Measurements from ENCODE around the gene PDLIM5.
"Not testable (repeated sequence)": the region's sequence is repeated elsewhere in the genome, so short reads cannot be mapped to it uniquely, and the experiment has no call there.

The PDLIM5 gene

DNA sequence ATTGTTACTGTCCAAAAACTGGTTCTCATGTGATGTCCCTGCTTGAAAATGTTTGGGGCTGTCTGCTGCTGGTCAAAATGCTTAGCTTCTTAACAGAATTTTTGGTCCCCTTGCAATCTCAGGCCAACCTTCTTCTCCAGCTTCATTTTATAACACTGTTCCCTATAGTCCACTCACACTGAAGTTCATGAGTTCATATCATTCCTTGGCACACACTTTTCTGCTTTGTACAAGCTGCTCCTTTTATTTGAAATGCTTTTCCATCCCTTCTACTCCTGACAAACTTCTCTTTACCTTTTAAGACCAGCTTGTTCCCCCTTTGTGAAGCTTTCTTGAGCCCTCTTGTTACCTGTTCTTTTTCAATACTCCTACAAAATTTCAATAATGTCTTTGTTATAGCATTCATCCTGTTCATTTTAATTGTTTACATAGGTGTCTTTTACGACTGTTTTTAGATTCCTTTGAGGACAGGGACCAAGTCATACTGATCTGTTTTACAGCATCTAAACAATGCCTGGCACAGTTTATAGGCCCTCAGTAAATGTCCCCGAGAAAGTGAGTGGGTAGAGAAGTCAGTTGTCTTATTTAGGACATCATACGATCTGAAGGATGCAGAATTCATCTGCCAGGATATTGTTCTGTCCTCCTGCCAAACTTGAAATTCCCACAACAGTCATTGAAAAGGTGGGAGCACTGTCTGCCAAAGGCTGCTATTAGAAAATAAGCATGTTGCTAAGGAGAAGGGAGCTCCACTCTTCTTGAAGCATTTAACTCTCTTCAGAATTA, 171.6 kb downstream of the PDLIM5 start:
- no peak overlapping the region for H3K4me3 ChIP-seq
- no peaks in the 10 kb centered on the region for H3K9me3 ChIP-seq (replicated peaks in 1 of 11)
- peaks cover 0 to 43% (median 0%) of the 10 kb centered on the region in 11 experiments; a peak in 4 of 22 replicates for H3K36me3 ChIP-seq
- H3K27ac ChIP-seq: no peak overlapping the region
- TF ChIP-seq Cebpa-rat (IDR thresholded peaks at IDR 0.05): no peak
- peaks cover 0 to 12% (median 0%) of the 10 kb centered on the region in 11 experiments; a peak in 2 of 22 replicates for H4K20me1 ChIP-seq
- H3K4me2 ChIP-seq: no peak overlapping the region
- H3K9ac ChIP-seq: no peak overlapping the region
- no peaks in the 10 kb centered on the region for H3K27me3 ChIP-seq
- H3K4me1 ChIP-seq: no peaks in the 10 kb centered on the region

DNA sequence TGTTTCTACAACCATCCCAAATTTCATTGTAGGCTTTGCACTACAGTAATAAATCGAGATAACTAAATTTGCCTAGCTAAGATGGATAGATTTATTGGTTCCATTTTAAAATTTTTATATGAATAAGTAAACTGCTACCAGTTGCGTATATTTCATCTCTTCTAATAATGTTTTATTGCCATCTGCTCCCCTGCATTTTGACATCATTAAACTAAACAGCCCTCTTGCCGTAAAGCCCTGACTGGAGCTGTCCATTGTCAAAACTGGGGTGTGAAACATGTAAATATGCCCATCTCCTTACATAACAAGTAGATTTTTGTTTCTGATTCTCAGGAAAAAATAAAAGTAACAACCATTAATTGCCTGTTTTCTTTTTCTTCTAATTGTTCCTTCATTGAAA, 175.2 kb downstream of the PDLIM5 start:
- no peak for TF ChIP-seq Cebpa-rat (IDR thresholded peaks at IDR 0.05)
- Histone ChIP-seq H3K9ac (no peak overlapping the region), H3K4me2 (no peak overlapping the region), H4K20me1 (peaks cover 0 to 20% (median 0%) of the 10 kb centered on the region in 11 experiments; a peak in 2 of 22 replicates), H3K36me3 (peaks cover 0 to 42% (median 0%) of the 10 kb centered on the region in 11 experiments; a peak in 4 of 22 replicates), H3K4me3 (no peak overlapping the region), H3K4me1 (no peaks in the 10 kb centered on the region), H3K27me3 (no peaks in the 10 kb centered on the region), H3K27ac (no peak overlapping the region), H3K9me3 (replicated peaks in 1 of 11) (no peaks in the 10 kb centered on the region)

DNA sequence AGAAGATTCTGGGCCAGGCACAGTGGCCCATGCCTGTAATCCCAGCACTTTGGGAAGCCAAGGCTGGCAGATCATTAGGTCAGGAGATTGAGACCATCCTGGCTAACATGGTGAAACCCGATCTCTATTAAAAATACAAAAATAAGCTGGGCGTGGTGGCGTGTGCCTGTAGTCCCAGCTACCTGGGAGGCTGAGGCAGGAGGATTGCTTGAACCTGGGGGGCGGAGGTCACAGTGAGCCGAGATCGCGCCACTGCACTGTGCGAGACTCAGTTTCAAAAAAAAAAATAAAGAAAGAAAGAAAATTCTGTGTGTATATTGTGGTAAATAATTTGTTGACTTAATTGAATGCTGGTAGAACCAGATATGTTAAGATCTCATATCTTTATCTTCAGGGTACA, 177.3 kb downstream of the PDLIM5 start:
- H3K27ac ChIP-seq, H3K4me3 ChIP-seq, H3K4me2 ChIP-seq: not testable (repeated sequence)

DNA sequence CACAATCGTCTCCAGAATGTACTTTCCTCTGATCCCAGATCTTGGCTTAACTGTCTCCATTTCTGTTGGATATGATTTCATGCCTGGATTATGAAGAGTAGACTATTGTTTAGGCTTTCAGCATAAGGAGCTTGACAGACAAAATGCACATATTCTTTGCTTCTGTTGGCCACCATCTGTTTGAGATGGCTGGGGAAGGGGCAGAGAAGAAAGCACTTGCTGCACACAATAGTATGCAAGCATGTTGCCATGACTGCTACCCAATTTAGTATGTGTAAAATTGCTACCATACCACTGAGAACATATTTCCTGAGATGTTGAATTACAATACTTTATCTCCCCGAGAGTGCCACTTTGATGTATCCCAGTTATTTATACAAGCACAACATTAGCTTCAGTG, 178.1 kb downstream of the PDLIM5 start:
- no peak for TF ChIP-seq Cebpa-rat (IDR thresholded peaks at IDR 0.05)
- H3K4me2 ChIP-seq: no peak overlapping the region
- peaks cover 0 to 26% (median 0%) of the 10 kb centered on the region in 11 experiments; a peak in 2 of 22 replicates for H4K20me1 ChIP-seq
- H3K36me3 ChIP-seq: peaks cover 0 to 36% (median 0%) of the 10 kb centered on the region in 11 experiments; a peak in 4 of 22 replicates
- H3K4me3 ChIP-seq: no peak overlapping the region
- H3K9ac ChIP-seq: no peak overlapping the region
- no peaks in the 10 kb centered on the region for H3K4me1 ChIP-seq
- no peaks in the 10 kb centered on the region for H3K9me3 ChIP-seq (replicated peaks in 1 of 11)
- no peak overlapping the region for H3K27ac ChIP-seq
- no peaks in the 10 kb centered on the region for H3K27me3 ChIP-seq

More for the DNA sequence above, 177.3 kb downstream of the PDLIM5 start:
- Histone ChIP-seq H3K36me3 (peaks cover 0 to 42% (median 0%) of the 10 kb centered on the region in 11 experiments; a peak in 4 of 22 replicates), H4K20me1 (peaks cover 0 to 26% (median 0%) of the 10 kb centered on the region in 11 experiments; a peak in 2 of 22 replicates)
- not testable (repeated sequence) for H3K27me3 ChIP-seq; H3K9ac ChIP-seq; H3K4me1 ChIP-seq; H3K9me3 ChIP-seq (replicated peaks in 1 of 11)

DNA sequence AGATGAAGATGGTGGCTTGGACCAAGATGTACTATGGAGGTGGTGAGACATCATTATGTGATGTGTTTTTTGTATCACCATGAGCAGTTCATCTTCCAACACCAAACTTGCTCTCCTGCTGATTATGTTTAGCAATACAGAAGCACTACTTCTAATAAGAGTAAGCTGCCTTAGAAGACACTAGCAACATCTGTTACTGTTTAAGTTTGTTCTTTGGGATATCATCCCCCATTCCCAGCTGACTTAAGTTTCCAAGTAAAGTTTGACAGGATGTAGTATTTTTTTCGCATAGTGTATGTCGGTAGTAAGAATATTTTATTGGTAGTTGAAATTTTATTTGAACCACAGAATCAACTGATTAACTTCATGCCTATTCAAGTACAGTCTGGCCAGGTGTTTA, 182.5 kb downstream of the PDLIM5 start:
- H3K4me2 ChIP-seq: no peak overlapping the region
- H3K27ac ChIP-seq: no peak overlapping the region
- peaks cover 0 to 35% (median 0%) of the 10 kb centered on the region in 11 experiments; a peak in 4 of 22 replicates for H3K36me3 ChIP-seq
- H3K9ac ChIP-seq: no peak overlapping the region
- TF ChIP-seq Cebpa-rat (IDR thresholded peaks at IDR 0.05): no peak
- H3K4me1 ChIP-seq: no peaks in the 10 kb centered on the region
- H3K9me3 ChIP-seq (replicated peaks in 1 of 11): no peaks in the 10 kb centered on the region
- no peaks in the 10 kb centered on the region for H3K27me3 ChIP-seq
- H3K4me3 ChIP-seq: no peak overlapping the region
- H4K20me1 ChIP-seq: peaks cover 0 to 10% (median 0%) of the 10 kb centered on the region in 11 experiments; a peak in 1 of 22 replicates

DNA sequence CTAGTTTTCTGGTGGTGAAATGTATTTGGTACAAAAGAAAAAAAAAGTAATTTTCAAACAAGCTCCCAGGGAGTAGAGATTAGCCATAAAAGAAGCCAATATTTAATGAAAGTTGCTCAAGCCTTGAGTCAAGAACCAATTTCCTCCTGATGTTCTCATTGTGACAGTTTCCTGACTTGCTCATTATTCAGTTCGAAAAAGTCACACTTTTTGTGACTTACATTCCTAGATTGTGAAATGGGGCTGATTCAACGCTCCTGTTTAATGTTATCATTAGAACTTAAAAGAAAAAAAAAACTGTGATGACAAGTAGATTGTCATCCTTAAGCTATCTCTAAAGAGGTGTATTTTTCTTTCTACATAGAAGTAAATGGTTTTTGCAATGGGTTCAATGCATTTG, 183.4 kb downstream of the PDLIM5 start:
- TF ChIP-seq Cebpa-rat (IDR thresholded peaks at IDR 0.05): no peak
- no peak overlapping the region for H3K27ac ChIP-seq

DNA sequence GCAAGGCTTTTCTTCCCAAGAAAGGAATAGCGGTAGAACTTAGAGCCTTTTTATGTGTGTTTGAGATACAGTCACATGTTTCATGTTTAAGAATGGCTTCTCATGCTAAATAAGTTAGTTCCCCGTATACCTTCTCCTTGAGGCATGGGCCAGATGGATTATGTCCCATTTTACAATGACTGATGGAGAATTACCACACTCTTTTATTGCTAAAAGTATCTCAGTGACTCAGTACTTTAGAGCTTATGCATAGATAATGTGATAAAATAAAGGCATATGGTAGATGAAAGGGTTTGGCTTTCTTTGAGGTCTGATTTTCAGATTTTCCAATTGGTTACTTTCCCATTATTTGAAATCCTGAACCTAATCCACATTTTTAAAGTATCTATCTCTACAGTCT, 184.3 kb downstream of the PDLIM5 start:
- H3K4me2 ChIP-seq: no peak overlapping the region
- no peak overlapping the region for H3K9ac ChIP-seq
- H3K27ac ChIP-seq: no peak overlapping the region
- no peak for TF ChIP-seq Cebpa-rat (IDR thresholded peaks at IDR 0.05)
- no peaks in the 10 kb centered on the region for H3K27me3 ChIP-seq
- peaks cover 0 to 7% (median 0%) of the 10 kb centered on the region in 11 experiments; a peak in 1 of 22 replicates for H4K20me1 ChIP-seq
- no peaks in the 10 kb centered on the region for H3K9me3 ChIP-seq (replicated peaks in 1 of 11)
- H3K36me3 ChIP-seq: peaks cover 0 to 36% (median 0%) of the 10 kb centered on the region in 11 experiments; a peak in 4 of 22 replicates
- no peak overlapping the region for H3K4me3 ChIP-seq
- no peaks in the 10 kb centered on the region for H3K4me1 ChIP-seq

More for the DNA sequence above, 183.4 kb downstream of the PDLIM5 start:
- H3K4me1 ChIP-seq: no peaks in the 10 kb centered on the region
- peaks cover 0 to 36% (median 0%) of the 10 kb centered on the region in 11 experiments; a peak in 4 of 22 replicates for H3K36me3 ChIP-seq
- H3K9ac ChIP-seq: no peak overlapping the region
- no peak overlapping the region for H3K4me3 ChIP-seq
- H4K20me1 ChIP-seq: peaks cover 0 to 7% (median 0%) of the 10 kb centered on the region in 11 experiments; a peak in 1 of 22 replicates
- no peaks in the 10 kb centered on the region for H3K9me3 ChIP-seq (replicated peaks in 1 of 11)
- no peak overlapping the region for H3K4me2 ChIP-seq
- H3K27me3 ChIP-seq: no peaks in the 10 kb centered on the region

DNA sequence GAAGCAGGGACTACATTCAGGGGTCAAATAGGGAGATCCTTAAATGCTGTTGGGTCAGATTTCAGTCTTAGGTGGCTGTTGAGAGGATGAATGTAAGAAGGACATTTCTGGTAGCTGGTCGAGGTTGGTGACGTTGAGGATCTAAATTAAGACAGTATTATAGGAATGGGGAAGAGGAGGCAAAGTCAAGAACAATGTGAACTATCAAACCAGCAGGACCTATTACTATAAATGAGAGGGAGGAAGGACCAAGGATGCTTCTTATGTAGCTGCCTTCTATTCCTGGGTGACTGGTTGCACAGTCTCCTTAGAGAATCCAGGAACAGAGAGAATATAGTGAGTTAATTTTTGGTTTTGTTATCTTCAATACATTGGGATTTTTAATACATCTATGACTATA, 187.6 kb downstream of the PDLIM5 start:
- Histone ChIP-seq H3K4me1 (no peaks in the 10 kb centered on the region), H4K20me1 (no peaks in the 10 kb centered on the region), H3K36me3 (peaks cover 0 to 60% (median 0%) of the 10 kb centered on the region in 11 experiments; a peak in 4 of 22 replicates), H3K4me3 (no peak overlapping the region), H3K9me3 (replicated peaks in 1 of 11) (no peaks in the 10 kb centered on the region), H3K9ac (no peak overlapping the region), H3K27ac (no peak overlapping the region), H3K4me2 (no peak overlapping the region), H3K27me3 (no peaks in the 10 kb centered on the region)
- TF ChIP-seq Cebpa-rat (IDR thresholded peaks at IDR 0.05): no peak

DNA sequence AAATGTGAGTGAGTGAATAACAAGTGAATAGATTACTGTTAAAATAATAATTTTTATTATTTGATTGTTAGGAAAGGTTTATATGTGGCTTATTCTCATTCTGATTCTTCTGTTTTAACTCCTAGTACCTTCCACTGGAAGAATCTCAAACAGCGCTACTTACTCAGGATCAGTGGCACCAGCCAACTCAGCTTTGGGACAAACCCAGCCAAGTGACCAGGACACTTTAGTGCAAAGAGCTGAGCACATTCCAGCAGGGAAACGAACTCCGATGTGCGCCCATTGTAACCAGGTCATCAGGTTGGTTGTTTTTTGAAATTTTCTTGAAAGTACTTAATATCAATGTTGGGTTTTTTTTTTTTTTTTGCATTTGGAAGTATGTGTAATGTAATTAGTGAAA, 188.4 kb downstream of the PDLIM5 start:
- TF ChIP-seq Cebpa-rat (IDR thresholded peaks at IDR 0.05): no peak
- H3K4me3 ChIP-seq: no peak overlapping the region
- no peaks in the 10 kb centered on the region for H3K9me3 ChIP-seq (replicated peaks in 1 of 11)
- no peaks in the 10 kb centered on the region for H3K4me1 ChIP-seq
- peaks cover 0 to 68% (median 0%) of the 10 kb centered on the region in 11 experiments; a peak in 4 of 22 replicates for H3K36me3 ChIP-seq
- H3K27ac ChIP-seq: no peak overlapping the region
- no peaks in the 10 kb centered on the region for H3K27me3 ChIP-seq
- no peak overlapping the region for H3K9ac ChIP-seq
- H3K4me2 ChIP-seq: no peak overlapping the region
- no peaks in the 10 kb centered on the region for H4K20me1 ChIP-seq
